Astrocyte (in vitro differentiated cells and primary cell): ENCODE measurements around the gene LMNTD2. TPM values are rescaled to one million over a fixed set of nuclear protein-coding genes. Genes with fewer than 3 reads are reported as not detected.

ENCODE experiments used
- DNase-seq: peaks from one replicate; pipeline ENCODE4 v3.0.0-alpha.2; 2010; ENCODE audit warnings: low read depth
- FAIRE-seq: peaks from 2 replicates; lab custom pipeline; 2011; peaks lifted over from hg19 to GRCh38; lab: Jason Lieb, UNC
- H2AFZ ChIP-seq: 2 replicates; pipeline ENCODE4 v1.6.0; 2012; ENCODE audit warnings: low read depth, low read length, inconsistent platforms
- H3K27ac ChIP-seq: 2 replicates; pipeline ENCODE4 v1.5.1; 2011; ENCODE audit warnings: low read depth, low read length, inconsistent platforms
- H3K27me3 ChIP-seq: 2 replicates; pipeline ENCODE4 v1.6.0; 2011; ENCODE audit warnings: low read length, inconsistent platforms; ENCODE audit not compliant: insufficient read depth
- H3K36me3 ChIP-seq: 2 replicates; pipeline ENCODE4 v1.5.1; 2011; ENCODE audit warnings: low read length, inconsistent platforms; ENCODE audit not compliant: insufficient read depth
- H3K4me1 ChIP-seq: 2 replicates; pipeline ENCODE4 v1.5.1; 2011; ENCODE audit warnings: low read length, inconsistent platforms; ENCODE audit not compliant: insufficient read depth
- H3K4me2 ChIP-seq: 2 replicates; pipeline ENCODE4 v1.6.0; 2012; ENCODE audit warnings: low read length, inconsistent platforms
- H3K4me3 ChIP-seq: 2 replicates; pipeline ENCODE4 v1.5.1; 2011; ENCODE audit warnings: low read depth, mild to moderate bottlenecking, low read length, inconsistent platforms; ENCODE audit not compliant: insufficient read depth
- H3K79me2 ChIP-seq: 2 replicates; pipeline ENCODE4 v1.6.0; 2012; ENCODE audit warnings: mild to moderate bottlenecking, low read length, inconsistent platforms; ENCODE audit not compliant: insufficient read depth
- H3K9ac ChIP-seq: 2 replicates; pipeline ENCODE4 v1.6.0; 2012; ENCODE audit warnings: mild to moderate bottlenecking, low read length, inconsistent platforms
- H3K9me3 ChIP-seq: 2 replicates; pipeline ENCODE4 v1.5.1; 2012; ENCODE audit warnings: low read depth, mild to moderate bottlenecking, low read length, inconsistent platforms; ENCODE audit not compliant: insufficient read depth
- H4K20me1 ChIP-seq: 2 replicates; pipeline ENCODE4 v1.6.0; 2012; ENCODE audit warnings: low read length, inconsistent platforms; ENCODE audit not compliant: insufficient read depth
- H3K27ac Mint-ChIP-seq: one replicate; pipeline ENCODE4 v1.8.0; 2021; ENCODE audit warnings: mild to moderate bottlenecking, mixed read lengths; ENCODE audit not compliant: unreplicated experiment
- H3K27me3 Mint-ChIP-seq: one replicate; pipeline ENCODE4 v1.8.0; 2021; ENCODE audit warnings: low read depth, mixed read lengths; ENCODE audit not compliant: unreplicated experiment
- H3K36me3 Mint-ChIP-seq: one replicate; pipeline ENCODE4 v1.8.0; 2021; ENCODE audit warnings: low read depth, mixed read lengths; ENCODE audit not compliant: unreplicated experiment
- H3K4me1 Mint-ChIP-seq: one replicate; pipeline ENCODE4 v1.8.0; 2021; ENCODE audit warnings: low read depth, mixed read lengths; ENCODE audit not compliant: unreplicated experiment
- H3K4me3 Mint-ChIP-seq: one replicate; pipeline ENCODE4 v1.8.0; 2021; ENCODE audit warnings: mild to moderate bottlenecking, moderate library complexity, mixed read lengths; ENCODE audit not compliant: unreplicated experiment
- H3K9me3 Mint-ChIP-seq: one replicate; pipeline ENCODE4 v1.8.0; 2021; ENCODE audit warnings: mild to moderate bottlenecking, mixed read lengths; ENCODE audit not compliant: unreplicated experiment
- CTCF ChIP-seq: IDR thresholded peaks from 2 replicates; pipeline ENCODE4 v1.5.1; 2011; ENCODE audit warnings: low read depth, mild to moderate bottlenecking, inconsistent platforms, low read length, moderate library complexity; ENCODE audit not compliant: insufficient read depth
- EZH2 ChIP-seq: IDR thresholded peaks from 2 replicates; pipeline ENCODE4 v1.6.1; 2012; ENCODE audit warnings: mild to moderate bottlenecking, low read length, inconsistent platforms; ENCODE audit not compliant: insufficient read depth
- total RNA-seq: library from RNA; stranded (reverse); gene quantifications from 2 replicates; pipeline ENCODE4 v1.2.1, GENCODE V29; 2021

The LMNTD2 gene
- total RNA-seq, 1 donor from 2014 or later = 2.8 TPM

DNA sequence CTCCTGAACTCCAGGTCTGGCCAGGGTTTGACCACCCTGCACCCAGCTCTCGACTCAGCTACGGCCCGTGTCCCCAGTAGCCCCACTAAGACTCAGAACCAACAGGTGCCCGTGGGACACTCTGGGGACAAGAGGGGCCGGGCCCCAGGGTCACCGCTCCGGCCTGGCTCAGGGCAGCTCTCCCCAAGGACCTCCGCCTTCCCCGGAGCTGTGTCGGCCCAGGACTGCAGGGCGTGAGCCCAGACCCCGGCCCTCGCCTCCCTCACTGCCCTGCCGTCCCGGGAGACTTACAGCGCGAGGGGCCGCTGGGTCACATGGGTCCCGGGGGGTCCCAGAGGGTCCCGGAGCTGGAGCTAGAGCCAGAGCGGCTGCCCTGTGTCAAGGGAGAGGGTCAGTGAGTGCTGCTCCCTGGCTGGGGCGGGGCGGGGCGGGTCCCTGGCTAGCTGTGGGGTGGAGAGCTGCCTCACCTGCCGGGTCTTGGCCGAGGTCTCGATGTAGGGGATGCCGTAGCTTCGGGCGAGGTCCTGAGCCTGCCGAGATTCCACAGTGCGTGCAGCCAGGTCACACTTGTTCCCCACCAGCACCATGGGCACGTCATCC, 27.5 kb downstream of the LMNTD2 start:
- Mint-ChIP-seq H3K9me3 (no peaks in the 10 kb centered on the region), H3K4me3 (no peak overlapping the region), H3K4me1 (peaks cover 4% of the 10 kb centered on the region), H3K27ac (no peak overlapping the region), H3K27me3 (no peaks in the 10 kb centered on the region), H3K36me3 (no peaks in the 10 kb centered on the region)
- Histone ChIP-seq H3K4me3 (no peak overlapping the region), H3K4me1 (peaks cover 26% of the 10 kb centered on the region), H2AFZ (no peak overlapping the region), H3K36me3 (peaks cover 3% of the 10 kb centered on the region), H3K27me3 (no peaks in the 10 kb centered on the region), H3K79me2 (peaks cover 20% of the 10 kb centered on the region), H3K27ac (no peak overlapping the region), H3K4me2 (no peak overlapping the region), H3K9ac (no peak overlapping the region), H4K20me1 (peaks cover 34% of the 10 kb centered on the region), H3K9me3 (no peaks in the 10 kb centered on the region)
- TF ChIP-seq CTCF (no peak), EZH2 (no peak)
- no peak for DNase-seq
- no peak for FAIRE-seq

DNA sequence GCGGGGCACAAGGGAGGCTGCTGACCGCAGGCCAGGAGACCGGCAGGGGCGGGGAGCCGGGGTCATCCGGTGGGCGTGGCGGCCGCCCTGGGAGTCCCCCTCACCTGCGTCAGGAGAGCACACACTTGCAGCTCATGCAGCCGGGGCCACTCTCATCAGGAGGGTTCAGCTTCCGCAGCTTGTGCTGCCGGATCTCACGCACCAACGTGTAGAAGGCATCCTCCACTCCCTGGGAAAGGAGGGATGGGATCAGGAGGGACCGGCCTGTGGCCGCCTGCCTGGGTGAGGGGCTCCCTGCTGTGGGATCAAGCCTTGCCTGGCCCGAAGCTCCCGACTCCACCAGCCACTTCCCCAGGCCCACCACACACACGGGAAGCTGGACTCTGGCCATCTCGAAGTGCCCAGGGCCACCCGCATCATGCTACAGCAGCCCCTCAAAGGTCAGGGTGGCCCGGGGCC, 28.0 kb downstream of the LMNTD2 start:
- Histone ChIP-seq H3K4me1 (peaks cover 23% of the 10 kb centered on the region), H3K9ac (no peak overlapping the region), H3K27ac (no peak overlapping the region), H3K9me3 (no peaks in the 10 kb centered on the region), H4K20me1 (peaks cover 34% of the 10 kb centered on the region), H3K27me3 (no peaks in the 10 kb centered on the region), H3K4me3 (no peak overlapping the region), H3K4me2 (no peak overlapping the region), H3K79me2 (peaks cover 20% of the 10 kb centered on the region), H2AFZ (no peak overlapping the region), H3K36me3 (peaks cover 3% of the 10 kb centered on the region)
- Mint-ChIP-seq H3K4me1 (peaks cover 4% of the 10 kb centered on the region), H3K4me3 (no peak overlapping the region), H3K9me3 (no peaks in the 10 kb centered on the region), H3K36me3 (no peaks in the 10 kb centered on the region), H3K27ac (no peak overlapping the region), H3K27me3 (no peaks in the 10 kb centered on the region)
- FAIRE-seq (no peak), DNase-seq (no peak)
- TF ChIP-seq CTCF (no peak), EZH2 (no peak)

- Histone ChIP-seq H3K27ac (no peak overlapping the region), H3K9me3 (no peaks in the 10 kb centered on the region), H3K27me3 (no peaks in the 10 kb centered on the region), H3K4me1 (peaks cover 17% of the 10 kb centered on the region), H3K79me2 (peaks cover 20% of the 10 kb centered on the region), H3K36me3 (peaks cover 3% of the 10 kb centered on the region), H4K20me1 (peaks cover 34% of the 10 kb centered on the region), H2AFZ (no peak overlapping the region), H3K4me2 (no peak overlapping the region), H3K4me3 (no peak overlapping the region), H3K9ac (no peak overlapping the region)
- FAIRE-seq (no peak), DNase-seq (no peak)
- Mint-ChIP-seq H3K36me3 (no peaks in the 10 kb centered on the region), H3K27me3 (no peaks in the 10 kb centered on the region), H3K27ac (no peak overlapping the region), H3K4me1 (peaks cover 4% of the 10 kb centered on the region), H3K4me3 (no peak overlapping the region), H3K9me3 (no peaks in the 10 kb centered on the region)
- TF ChIP-seq EZH2 (no peak), CTCF (no peak)
These were observed 28.5 kb downstream of the LMNTD2 start for GRCh38 chr11:531919-532526.
